ENCODE measurements around the gene LGR4. TPM values are rescaled to one million over a fixed set of nuclear protein-coding genes. Genes with fewer than 3 reads are reported as not detected.

LGR4 gene
- total and polyA plus RNA-seq, 3 donors from 2014 or later, result 33.0 to 120 (median 95.9) TPM

GRCh38 chr11:27437829-27438594 is 34.6 kb downstream of the LGR4 start:
- no peak for DNase-seq
- intact Hi-C loops (cut with DNase I; ENCODE audit: low total_unique reads), result no loop called here
- no peaks in the 10 kb centered on the region for H3K36me3 ChIP-seq (ENCODE audit: low read depth, missing control alignments)
- H3K27ac ChIP-seq, result no peak overlapping the region
- TF ChIP-seq CTCF (IDR thresholded peaks at IDR 0.05) (no peak), POLR2A (IDR thresholded peaks at IDR 0.05) (no peak)
- WGBS, 2 donors, result 69 to 71% methylated on average over 5 of the region's 5 CpGs
- H3K27me3 ChIP-seq, result no peaks in the 10 kb centered on the region
- H3K4me1 ChIP-seq, result no peaks in the 10 kb centered on the region
- no peaks in the 10 kb centered on the region for H3K9me3 ChIP-seq
- H3K4me3 ChIP-seq, result no peak overlapping the region

GRCh38 chr11:27436916-27437315 is 35.7 kb downstream of the LGR4 start:
- Histone ChIP-seq H3K27ac (no peak overlapping the region), H3K4me3 (no peak overlapping the region), H3K36me3 (ENCODE audit: low read depth, missing control alignments) (no peaks in the 10 kb centered on the region), H3K4me1 (no peaks in the 10 kb centered on the region), H3K27me3 (no peaks in the 10 kb centered on the region), H3K9me3 (no peaks in the 10 kb centered on the region)
- TF ChIP-seq POLR2A (IDR thresholded peaks at IDR 0.05), result no peak
- intact Hi-C loops (cut with DNase I; ENCODE audit: low total_unique reads), result no loop called here
- no peak for DNase-seq

- Histone ChIP-seq H3K36me3 (ENCODE audit: low read depth, missing control alignments) (no peaks in the 10 kb centered on the region), H3K9me3 (no peaks in the 10 kb centered on the region), H3K27ac (no peak overlapping the region), H3K4me3 (no peak overlapping the region), H3K4me1 (no peaks in the 10 kb centered on the region), H3K27me3 (no peaks in the 10 kb centered on the region)
- TF ChIP-seq CTCF (IDR thresholded peaks at IDR 0.05) (no peak), POLR2A (IDR thresholded peaks at IDR 0.05) (no peak)
- DNase-seq, result no peak
- WGBS, 2 donors, result 55 to 61% methylated on average over 2 of the region's 2 CpGs
- intact Hi-C loops (cut with DNase I; ENCODE audit: low total_unique reads), result no loop called here
Measured at GRCh38 chr11:27433742-27434141, 38.8 kb downstream of the LGR4 start.

- TF ChIP-seq POLR2A (IDR thresholded peaks at IDR 0.05) (no peak), CTCF (IDR thresholded peaks at IDR 0.05) (no peak)
- H3K4me1 ChIP-seq, result peaks cover 5% of the 10 kb centered on the region
- no peak overlapping the region for H3K27ac ChIP-seq
- WGBS, 2 donors, result 85 to 94% methylated on average over 2 of the region's 2 CpGs
- H3K4me3 ChIP-seq, result no peak overlapping the region
- H3K9me3 ChIP-seq, result no peaks in the 10 kb centered on the region
- intact Hi-C loops (cut with DNase I; ENCODE audit: low total_unique reads), result no loop called here
- no peaks in the 10 kb centered on the region for H3K27me3 ChIP-seq
- DNase-seq, result no peak
- H3K36me3 ChIP-seq (ENCODE audit: low read depth, missing control alignments), result no peaks in the 10 kb centered on the region
Measured at GRCh38 chr11:27431808-27432207, 40.8 kb downstream of the LGR4 start.

GRCh38 chr11:27429761-27430393 is 42.7 kb downstream of the LGR4 start:
- Histone ChIP-seq H3K9me3 (no peaks in the 10 kb centered on the region), H3K4me3 (no peak overlapping the region), H3K27me3 (no peaks in the 10 kb centered on the region), H3K27ac (no peak overlapping the region), H3K4me1 (peaks cover 5% of the 10 kb centered on the region), H3K36me3 (ENCODE audit: low read depth, missing control alignments) (no peaks in the 10 kb centered on the region)
- intact Hi-C loops (cut with DNase I; ENCODE audit: low total_unique reads), result no loop called here
- no peak for DNase-seq
- no peak for TF ChIP-seq CTCF (IDR thresholded peaks at IDR 0.05)
- no peak for TF ChIP-seq POLR2A (IDR thresholded peaks at IDR 0.05)
- 46 to 53% methylated on average over 5 of the region's 5 CpGs for whole genome bisulfite sequencing, 2 donors

Data from testis (tissue), 3 donors.